Mesenchymal stem cell (in vitro differentiated cells and primary cell): ENCODE results near the gene SH3BGRL3.

Experiments used
- DNase-seq: peaks from one replicate; pipeline ENCODE4 v3.0.0-alpha.2; 2013
- H2AFZ ChIP-seq: one replicate; pipeline ENCODE4 v1.6.1; 2013; ENCODE audit warnings: low read depth, mild to moderate bottlenecking, control low read depth, inconsistent platforms, low read length, moderate library complexity
- H2AK5ac ChIP-seq: 2 replicates; pipeline ENCODE4 v1.6.1; 2013; ENCODE audit warnings: low read length, moderate library complexity, mild to moderate bottlenecking, inconsistent platforms; ENCODE audit not compliant: severe bottlenecking
- H2BK120ac ChIP-seq: one replicate; pipeline ENCODE4 v1.6.1; 2013; ENCODE audit warnings: low read depth, mild to moderate bottlenecking, inconsistent platforms, low read length, moderate library complexity
- H2BK12ac ChIP-seq, 2 experiments: one replicate each; pipeline ENCODE4 v1.6.1; 2013; ENCODE audit warnings: inconsistent platforms in 2 of 2, low read length in 2 of 2, mild to moderate bottlenecking in 2 of 2, moderate library complexity in 2 of 2, control low read depth in 1 of 2
- H2BK15ac ChIP-seq: one replicate; pipeline ENCODE4 v1.6.1; 2013; ENCODE audit warnings: mild to moderate bottlenecking, low read depth, inconsistent platforms; ENCODE audit not compliant: poor library complexity, severe bottlenecking
- H2BK5ac ChIP-seq: 2 replicates; pipeline ENCODE4 v1.6.1; 2013; ENCODE audit warnings: low read depth, mild to moderate bottlenecking, low read length, control low read depth, inconsistent platforms; ENCODE audit not compliant: poor library complexity, severe bottlenecking
- H3K14ac ChIP-seq, 2 experiments: one replicate each; pipeline ENCODE4 v1.6.1; 2013; ENCODE audit warnings: inconsistent platforms in 2 of 2, low read length in 2 of 2, control low read depth in 1 of 2, mild to moderate bottlenecking in 1 of 2, moderate library complexity in 1 of 2
- H3K18ac ChIP-seq, 2 experiments: one replicate each; pipeline ENCODE4 v1.6.1; 2013; ENCODE audit warnings: inconsistent platforms in 2 of 2, low read length in 2 of 2, control low read depth in 1 of 2, low read depth in 1 of 2, mild to moderate bottlenecking in 1 of 2
- H3K23ac ChIP-seq, 2 experiments: one replicate each; pipeline ENCODE4 v1.6.1; 2013; ENCODE audit warnings: inconsistent platforms in 2 of 2, low read length in 2 of 2, mild to moderate bottlenecking in 2 of 2, moderate library complexity in 2 of 2, control low read depth in 1 of 2
- H3K27ac ChIP-seq: 2 replicates; pipeline ENCODE4 v1.5.1; 2013; ENCODE audit warnings: mild to moderate bottlenecking, moderate library complexity, low read length, control low read depth, inconsistent platforms; ENCODE audit not compliant: poor library complexity, severe bottlenecking
- H3K27me3 ChIP-seq, 2 experiments: 2 replicates each; pipeline versions ENCODE4 v1.6.1 to v1.7.0; 2013; ENCODE audit warnings: low read length in 2 of 2, mild to moderate bottlenecking in 2 of 2, moderate library complexity in 2 of 2, control low read depth in 1 of 2, inconsistent platforms in 1 of 2; ENCODE audit not compliant: control insufficient read depth in 1 of 2, insufficient read depth in 1 of 2
- H3K36me3 ChIP-seq, 2 experiments: 2 replicates each; pipeline versions ENCODE4 v1.6.1 to v1.7.0; 2013; ENCODE audit warnings: low read length in 2 of 2, control low read depth in 1 of 2, inconsistent platforms in 1 of 2, low read depth in 1 of 2, mild to moderate bottlenecking in 1 of 2; ENCODE audit not compliant: insufficient read depth in 2 of 2, control insufficient read depth in 1 of 2
- H3K4ac ChIP-seq, 2 experiments: one replicate each; pipeline ENCODE4 v1.6.1; 2013; ENCODE audit warnings: inconsistent platforms in 2 of 2, low read length in 2 of 2, mild to moderate bottlenecking in 2 of 2, moderate library complexity in 2 of 2, control low read depth in 1 of 2, low read depth in 1 of 2
- H3K4me1 ChIP-seq: 2 replicates; pipeline ENCODE4 v1.6.1; 2013; ENCODE audit warnings: low read depth, low read length, control low read depth; ENCODE audit not compliant: control insufficient read depth, insufficient read depth
- H3K4me2 ChIP-seq: 2 replicates; pipeline ENCODE4 v1.6.1; 2013; ENCODE audit warnings: low read length, mild to moderate bottlenecking, inconsistent platforms; ENCODE audit not compliant: poor library complexity, severe bottlenecking
- H3K4me3 ChIP-seq, 2 experiments: 2 replicates each; pipeline versions ENCODE4 v1.5.1 to v1.7.0; 2013; ENCODE audit warnings: low read length in 2 of 2, mild to moderate bottlenecking in 2 of 2, control low read depth in 1 of 2, low read depth in 1 of 2; ENCODE audit not compliant: insufficient read depth in 1 of 2
- H3K79me1 ChIP-seq: replicated peaks from 2 replicates; pipeline ENCODE4 v1.6.1; 2013; ENCODE audit warnings: mild to moderate bottlenecking, control low read depth, low read length, inconsistent platforms; ENCODE audit not compliant: poor library complexity, severe bottlenecking
- H3K9ac ChIP-seq: 2 replicates; pipeline ENCODE4 v1.7.0; 2013; ENCODE audit warnings: mild to moderate bottlenecking, low read length, moderate library complexity
- H3K9me3 ChIP-seq: 2 replicates; pipeline ENCODE4 v1.7.0; 2013; ENCODE audit warnings: mild to moderate bottlenecking, low read length; ENCODE audit not compliant: control insufficient read depth
- H4K8ac ChIP-seq: one replicate; pipeline ENCODE4 v1.6.1; 2013; ENCODE audit warnings: inconsistent platforms, mild to moderate bottlenecking, low read length, moderate library complexity
- H4K91ac ChIP-seq: one replicate; pipeline ENCODE4 v1.6.1; 2013; ENCODE audit warnings: mild to moderate bottlenecking, low read length, inconsistent platforms
- WGBS: methylation state at CpG from one replicate; pipeline ENCODE4 v1.1.7; 2013; ENCODE audit warnings: mixed read lengths; 5-methylcytosine and 5-hydroxymethylcytosine counted together

Gene SH3BGRL3

DNA sequence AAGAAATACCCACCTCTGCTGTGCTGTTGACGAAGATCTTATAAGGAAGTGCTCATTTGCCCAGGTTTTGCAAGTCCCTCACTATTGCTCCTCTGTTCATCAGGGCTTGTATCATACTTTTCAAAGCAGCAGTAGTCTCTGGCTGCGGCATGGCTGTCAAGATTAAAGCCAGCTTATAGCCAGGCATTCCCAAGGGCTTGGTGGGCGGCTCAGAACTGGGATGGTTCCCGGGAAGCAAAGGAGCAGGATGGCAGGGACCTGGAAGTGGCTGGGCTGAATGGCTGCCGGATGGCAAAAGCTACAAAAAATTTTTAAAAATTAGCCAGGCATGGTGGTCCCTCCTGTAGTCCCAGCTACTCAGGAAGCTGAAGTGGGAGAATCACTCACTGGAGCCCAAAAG is 16.7 kb upstream of the SH3BGRL3 start:
- no peak overlapping the region for H3K4ac ChIP-seq
- H3K27me3 ChIP-seq: no peaks in the 10 kb centered on the region
- H2BK120ac ChIP-seq: no peak overlapping the region
- no peak for DNase-seq
- H2AFZ ChIP-seq: no peak overlapping the region
- no peak overlapping the region for H3K14ac ChIP-seq
- H2AK5ac ChIP-seq: no peak overlapping the region
- no peak overlapping the region for H3K27ac ChIP-seq
- H3K4me1 ChIP-seq: no peaks in the 10 kb centered on the region
- no peak overlapping the region for H4K91ac ChIP-seq
- no peak overlapping the region for H3K4me3 ChIP-seq
- no peak overlapping the region for H2BK15ac ChIP-seq
- H3K18ac ChIP-seq: no peak overlapping the region
- peaks cover 8% of the 10 kb centered on the region for H3K79me1 ChIP-seq
- no peak overlapping the region for H3K23ac ChIP-seq
- peaks cover 18 to 41% of the 10 kb centered on the region in 2 experiments for H3K36me3 ChIP-seq
- no peak overlapping the region for H4K8ac ChIP-seq
- WGBS: 96% methylated on average over 5 of the region's 5 CpGs
- H2BK5ac ChIP-seq: no peak overlapping the region
- H3K4me2 ChIP-seq: no peak overlapping the region
- H2BK12ac ChIP-seq: no peak overlapping the region
- no peak overlapping the region for H3K9ac ChIP-seq
- peaks cover under 1% of the 10 kb centered on the region for H3K9me3 ChIP-seq

DNA sequence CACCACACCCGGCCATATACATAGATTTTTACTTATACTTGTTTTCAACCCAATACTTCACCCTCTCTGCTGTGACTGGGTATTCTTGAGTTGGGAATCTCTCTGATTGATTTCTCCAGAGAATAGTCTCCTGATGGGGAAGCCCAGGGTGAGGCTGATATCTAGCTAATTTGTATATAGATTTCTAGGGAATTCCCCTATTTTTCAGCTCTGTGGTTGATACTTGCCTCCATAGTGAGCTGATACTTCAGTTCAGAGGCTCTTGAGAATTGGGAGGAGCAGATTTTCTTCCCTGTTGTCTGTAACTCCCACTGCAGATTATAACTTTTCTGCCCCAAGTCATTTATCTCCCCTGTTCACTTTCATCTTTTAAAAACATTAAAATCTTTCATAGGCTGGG is 14.5 kb upstream of the SH3BGRL3 start:
- Histone ChIP-seq H3K27me3 (no peaks in the 10 kb centered on the region), H2BK12ac (no peak overlapping the region), H2AFZ (no peak overlapping the region), H3K27ac (no peak overlapping the region), H3K4me1 (no peaks in the 10 kb centered on the region), H3K14ac (no peak overlapping the region), H3K79me1 (peaks cover 9% of the 10 kb centered on the region), H4K8ac (no peak overlapping the region), H3K18ac (no peak overlapping the region), H3K4me2 (no peak overlapping the region), H2AK5ac (no peak overlapping the region), H3K36me3 (peaks cover 21 to 41% of the 10 kb centered on the region in 2 experiments), H3K9ac (no peak overlapping the region), H3K9me3 (peaks cover 19% of the 10 kb centered on the region), H2BK5ac (no peak overlapping the region), H4K91ac (no peak overlapping the region), H2BK15ac (no peak overlapping the region), H2BK120ac (no peak overlapping the region), H3K4ac (no peak overlapping the region), H3K23ac (no peak overlapping the region), H3K4me3 (no peak overlapping the region)
- no peak for DNase-seq
- no CpG with 5 or more reads among the region's 1 CpG for WGBS

DNA sequence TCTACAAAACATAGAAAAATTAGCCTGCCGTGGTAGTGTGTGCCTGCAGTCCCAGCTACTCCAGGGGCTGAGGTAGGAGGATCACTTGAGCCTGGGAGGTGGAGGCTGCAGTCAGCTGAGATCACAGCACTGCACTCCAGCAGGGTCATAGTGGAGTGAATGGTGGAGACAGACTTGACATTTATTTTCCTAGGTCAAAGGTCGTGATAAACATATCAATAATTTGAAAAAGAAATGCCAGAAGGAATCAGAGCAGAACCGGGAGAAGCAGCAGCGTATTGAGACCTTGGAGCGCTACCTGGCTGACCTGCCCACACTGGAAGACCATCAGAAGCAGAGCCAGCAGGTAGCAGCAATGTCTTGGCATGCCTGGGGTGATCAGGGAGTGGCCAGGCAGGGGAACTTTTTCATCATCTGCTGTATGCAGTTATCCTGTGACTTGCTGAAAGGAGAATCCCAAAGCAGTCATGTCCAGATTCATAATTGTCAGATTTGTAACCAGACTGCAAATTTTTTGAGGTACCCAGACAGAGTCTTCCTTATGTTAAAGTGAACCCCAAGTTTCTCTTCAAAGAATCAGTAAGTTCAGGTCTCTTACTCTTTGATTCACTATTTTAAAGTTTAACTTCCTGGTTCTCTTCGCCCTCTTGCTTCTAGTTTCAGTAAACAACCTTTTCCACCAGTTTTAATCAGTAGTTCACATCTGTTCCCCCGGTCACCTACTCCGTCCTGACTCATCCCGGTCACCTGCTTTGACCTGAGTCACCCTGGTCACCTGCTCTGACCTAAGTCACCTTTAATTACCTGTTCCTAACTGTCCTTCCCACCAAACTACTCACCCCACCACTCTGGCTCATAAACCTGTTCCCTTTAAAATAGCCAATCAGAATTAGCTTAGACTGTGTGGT is 11.3 kb upstream of the SH3BGRL3 start:
- Histone ChIP-seq H3K36me3 (peaks cover 20 to 54% of the 10 kb centered on the region in 2 experiments), H2BK12ac (no peak overlapping the region), H3K79me1 (peaks cover 6% of the 10 kb centered on the region), H3K4me1 (no peaks in the 10 kb centered on the region), H3K27ac (no peak overlapping the region), H3K4me3 (no peak overlapping the region), H2AK5ac (no peak overlapping the region), H3K23ac (no peak overlapping the region), H2BK120ac (no peak overlapping the region), H3K14ac (no peak overlapping the region), H3K4ac (no peak overlapping the region), H4K91ac (no peak overlapping the region), H3K18ac (no peak overlapping the region), H2BK5ac (no peak overlapping the region), H2BK15ac (no peak overlapping the region), H2AFZ (no peak overlapping the region), H3K27me3 (no peaks in the 10 kb centered on the region), H3K9ac (no peak overlapping the region), H3K4me2 (no peak overlapping the region), H4K8ac (no peak overlapping the region), H3K9me3 (peaks cover 19% of the 10 kb centered on the region)
- 98% methylated on average over 9 of the region's 9 CpGs for WGBS
- no peak for DNase-seq

DNA sequence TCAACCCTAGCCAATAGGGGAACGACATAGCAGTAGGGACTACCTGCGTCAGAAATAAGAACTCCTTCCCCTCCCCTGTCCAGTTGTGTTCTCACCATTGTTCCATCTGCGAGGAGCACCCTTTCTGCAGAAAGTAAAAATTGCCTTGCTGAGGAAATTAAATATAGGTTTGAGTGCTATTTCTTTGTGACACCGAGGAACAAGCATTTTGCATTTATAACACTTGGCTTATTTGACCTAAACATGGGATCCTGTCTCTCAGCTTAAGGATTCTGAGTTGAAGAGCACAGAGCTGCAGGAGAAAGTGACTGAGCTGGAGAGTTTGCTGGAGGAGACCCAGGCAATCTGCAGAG is 10.7 kb upstream of the SH3BGRL3 start:
- Histone ChIP-seq H3K79me1 (peaks cover 6% of the 10 kb centered on the region), H2AFZ (no peak overlapping the region), H2BK12ac (no peak overlapping the region), H3K4me2 (no peak overlapping the region), H3K23ac (no peak overlapping the region), H3K4me1 (no peaks in the 10 kb centered on the region), H3K36me3 (peaks cover 20 to 48% of the 10 kb centered on the region in 2 experiments), H2BK15ac (no peak overlapping the region), H3K27me3 (no peaks in the 10 kb centered on the region), H2BK5ac (no peak overlapping the region), H3K9ac (no peak overlapping the region), H3K27ac (no peak overlapping the region), H4K91ac (no peak overlapping the region), H2AK5ac (no peak overlapping the region), H3K9me3 (peaks cover 19% of the 10 kb centered on the region), H3K4ac (no peak overlapping the region), H2BK120ac (no peak overlapping the region), H3K18ac (no peak overlapping the region), H4K8ac (no peak overlapping the region), H3K14ac (no peak overlapping the region), H3K4me3 (no peak overlapping the region)
- WGBS: 100% methylated on average over 4 of the region's 4 CpGs
- DNase-seq: no peak
